DND-41 (cell line): ENCODE measurements around the gene VPS37B.
A peak's percentile ranks its signal among the peaks of the same experiment; 100 is the strongest.

Experiments used
- ATAC-seq: fragments of 200-7000 bp; cut with Tn5 transposase; 3 replicates; pipeline ENCODE4 v1.9.1; 2021; ENCODE audit warnings: low read depth; ENCODE audit not compliant: insufficient read depth
- DNase-seq: peaks from one replicate; pipeline ENCODE4 v3.0.0-alpha.2; 2020
- H2AFZ ChIP-seq: 2 replicates; pipeline ENCODE4 v1.6.0; 2012; ENCODE audit warnings: low read depth, low read length
- H3K27ac ChIP-seq: 2 replicates; pipeline ENCODE4 v1.5.1; 2012; ENCODE audit warnings: low read length, inconsistent platforms
- H3K27me3 ChIP-seq: fragments of 200-600 bp; sonication (generic); 2 replicates; pipeline ENCODE4 v1.6.0; 2012; ENCODE audit warnings: low read length, mild to moderate bottlenecking, inconsistent platforms; ENCODE audit not compliant: insufficient read depth, poor library complexity
- H3K36me3 ChIP-seq: 2 replicates; pipeline ENCODE4 v1.5.1; 2012; ENCODE audit warnings: low read length, inconsistent platforms; ENCODE audit not compliant: insufficient read depth
- H3K4me1 ChIP-seq: 2 replicates; pipeline ENCODE4 v1.5.1; 2012; ENCODE audit warnings: mild to moderate bottlenecking, low read length; ENCODE audit not compliant: insufficient read depth
- H3K4me2 ChIP-seq: 2 replicates; pipeline ENCODE4 v1.6.0; 2012; ENCODE audit warnings: mild to moderate bottlenecking, moderate library complexity, low read length, inconsistent platforms; ENCODE audit not compliant: insufficient read depth
- H3K4me3 ChIP-seq, 2 experiments: fragments of 200-600 bp in 1 of 2; shearing (Covaris generic) in 1 of 2; 2 replicates each; pipeline ENCODE4 v1.5.1; 2012 to 2016; ENCODE audit warnings: inconsistent platforms in 2 of 2, low read length in 2 of 2, mild to moderate bottlenecking in 2 of 2, low read depth in 1 of 2, moderate library complexity in 1 of 2
- H3K79me2 ChIP-seq: 2 replicates; pipeline ENCODE4 v1.6.0; 2012; ENCODE audit warnings: low read length, inconsistent platforms; ENCODE audit not compliant: insufficient read depth
- H3K9ac ChIP-seq: 2 replicates; pipeline ENCODE4 v1.6.0; 2012; ENCODE audit warnings: low read depth, mild to moderate bottlenecking, inconsistent platforms, low read length, moderate library complexity
- H3K9me3 ChIP-seq: 2 replicates; pipeline ENCODE4 v1.5.1; 2012; ENCODE audit warnings: low read length, moderate library complexity, mild to moderate bottlenecking, inconsistent platforms; ENCODE audit not compliant: insufficient read depth, severe bottlenecking
- H4K20me1 ChIP-seq: 2 replicates; pipeline ENCODE4 v1.6.0; 2012; ENCODE audit warnings: low read length; ENCODE audit not compliant: insufficient read depth
- CTCF ChIP-seq: IDR thresholded peaks from 2 replicates; pipeline ENCODE4 v1.5.1; 2012; ENCODE audit warnings: borderline replicate concordance, low read length, moderate library complexity, mild to moderate bottlenecking; ENCODE audit not compliant: poor library complexity, severe bottlenecking; ENCODE audit errors: extremely low read depth
- EZH2 ChIP-seq: IDR thresholded peaks from 3 replicates; pipeline ENCODE4 v1.6.1; 2012; ENCODE audit warnings: borderline replicate concordance, low read depth, mild to moderate bottlenecking, moderate library complexity, low read length, inconsistent platforms; ENCODE audit not compliant: severe bottlenecking

Gene VPS37B

GRCh38 chr12:122868471-122869177 lies 27.3 kb downstream of the VPS37B start:
- Histone ChIP-seq H3K4me2 (no peak overlapping the region), H3K27me3 (no peaks in the 10 kb centered on the region)
- ATAC-seq, result no peak

GRCh38 chr12:122867691-122868461 lies 28.0 kb downstream of the VPS37B start:
- peaks cover 30% of the 10 kb centered on the region; the same call in 1 of the 2 replicates for H4K20me1 ChIP-seq
- DNase-seq, result no peak
- no peaks in the 10 kb centered on the region for H3K27me3 ChIP-seq
- TF ChIP-seq CTCF (peak; percentile 40), EZH2 (no peak)
- H3K4me2 ChIP-seq, result no peak overlapping the region
- no peaks in the 10 kb centered on the region for H3K4me1 ChIP-seq
- no peaks in the 10 kb centered on the region for H3K9me3 ChIP-seq
- peaks cover 17% of the 10 kb centered on the region for H3K79me2 ChIP-seq
- no peak overlapping the region for H3K4me3 ChIP-seq
- H2AFZ ChIP-seq, result no peak overlapping the region
- ATAC-seq, result peak; percentile 25; the same call in 1 of the 3 replicates
- no peak overlapping the region for H3K9ac ChIP-seq
- peaks cover 68% of the 10 kb centered on the region for H3K36me3 ChIP-seq
- no peak overlapping the region for H3K27ac ChIP-seq

More at GRCh38 chr12:122868471-122869177, 27.3 kb downstream of the VPS37B start:
- peaks cover 62% of the 10 kb centered on the region for H3K36me3 ChIP-seq
- peaks cover 32% of the 10 kb centered on the region for H4K20me1 ChIP-seq
- H3K9me3 ChIP-seq, result no peaks in the 10 kb centered on the region
- no peak for TF ChIP-seq EZH2
- TF ChIP-seq CTCF, result no peak
- no peak overlapping the region for H2AFZ ChIP-seq
- no peak overlapping the region for H3K9ac ChIP-seq
- H3K27ac ChIP-seq, result no peak overlapping the region
- peaks cover 25% of the 10 kb centered on the region for H3K79me2 ChIP-seq
- H3K4me3 ChIP-seq, result no peak overlapping the region
- H3K4me1 ChIP-seq, result no peaks in the 10 kb centered on the region
- DNase-seq, result no peak

- Histone ChIP-seq H3K27ac (no peak overlapping the region), H3K27me3 (no peaks in the 10 kb centered on the region), H3K79me2 (peaks cover 9% of the 10 kb centered on the region), H3K9me3 (no peaks in the 10 kb centered on the region), H3K36me3 (peaks cover 69% of the 10 kb centered on the region), H3K4me1 (no peaks in the 10 kb centered on the region), H3K9ac (no peak overlapping the region), H4K20me1 (peaks cover 26% of the 10 kb centered on the region; the same call in 1 of the 2 replicates), H3K4me3 (no peak overlapping the region), H2AFZ (no peak overlapping the region), H3K4me2 (no peak overlapping the region)
- DNase-seq (no peak), ATAC-seq (no peak)
- no peak for TF ChIP-seq EZH2
- no peak for TF ChIP-seq CTCF
Observed at GRCh38 chr12:122866950-122867607, 28.8 kb downstream of the VPS37B start.
